GM23248 (cell line): ENCODE data around the gene RYR3.

Source experiments
- EZH2 ChIP-seq: fragments of 200-600 bp; sonication (generic); IDR thresholded peaks from 2 replicates; pipeline ENCODE4 v1.6.1; 2018; ENCODE audit warnings: antibody characterized with exemption, mild to moderate bottlenecking; ENCODE audit not compliant: insufficient read depth, poor library complexity, severe bottlenecking
- EZH2phosphoT487 ChIP-seq: fragments of 200-600 bp; sonication (generic); IDR thresholded peaks from 2 replicates; pipeline ENCODE4 v1.6.1; 2018; ENCODE audit warnings: antibody characterized with exemption, moderate library complexity, mild to moderate bottlenecking, low read depth; ENCODE audit not compliant: insufficient read depth

DNA sequence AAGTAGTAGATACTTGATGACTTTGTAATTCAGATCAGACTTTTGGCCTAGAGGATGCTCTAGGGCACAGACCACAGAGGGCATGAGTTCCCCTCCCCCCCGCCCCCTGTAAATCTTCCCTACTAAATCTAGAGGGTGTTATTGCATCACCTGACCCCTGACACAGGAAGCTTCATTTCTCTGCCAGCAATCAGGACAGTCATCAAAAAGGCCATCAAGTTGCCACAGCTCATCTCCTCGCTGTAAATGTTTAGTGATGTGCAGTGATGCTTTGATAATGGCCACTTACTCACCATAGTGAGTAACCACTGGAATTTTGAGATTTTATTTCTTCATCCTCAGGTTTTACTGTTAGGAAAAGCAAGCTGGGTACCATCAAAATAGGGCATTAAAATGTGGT is 368.3 kb downstream of the RYR3 start:
- TF ChIP-seq EZH2 (no peak), EZH2phosphoT487 (no peak)
